OCI-LY7 (cell line): Measurements from ENCODE around the gene RFPL4AL1.

Source experiments
- CTCF ChIP-seq: fragments of 200-600 bp; sonication (generic); conservative IDR thresholded peaks from 2 replicates; pipeline ENCODE4 v1.5.1; 2014; ENCODE audit warnings: mild to moderate bottlenecking, antibody characterized with exemption, low read length, moderate library complexity, mixed read lengths
- EZH2phosphoT487 ChIP-seq: fragments of 200-600 bp; sonication (generic); IDR thresholded peaks from 2 replicates; pipeline ENCODE4 v1.6.1; 2018; ENCODE audit warnings: low read depth, borderline replicate concordance, mild to moderate bottlenecking, mixed run types, antibody characterized with exemption, low read length, moderate library complexity, mixed read lengths

- TF ChIP-seq CTCF (no peak), EZH2phosphoT487 (no peak)
Observed at GRCh38 chr19:55820037-55820436, 51.1 kb downstream of the RFPL4AL1 start.
